Glomerular visceral epithelial cell (primary cell): ENCODE data around the gene FANCM.
"Not testable (repeated sequence)": the region's sequence is repeated elsewhere in the genome, so short reads cannot be mapped to it uniquely, and the experiment has no call there.

ENCODE experiments used
- DNase-seq: peaks from one replicate; pipeline ENCODE4 v3.0.0-alpha.2; 2016; ENCODE audit errors: extremely low spot score

FANCM gene

GRCh38 chr14:45135659-45136395 is at the start of gene FANCM:
Gene FANCM, plus strand, starts transcription at chr14:45135930. Its CDS starts 102 bp downstream, at chr14:45136032.
- DNase-seq: peak; percentile 98

- DNase-seq: no peak
Observed at GRCh38 chr14:45089813-45090212, 45.9 kb upstream of the FANCM start.

- no peak for DNase-seq
Observed at GRCh38 chr14:45091710-45092109, 44.0 kb upstream of the FANCM start.

- no peak for DNase-seq
Observed at GRCh38 chr14:45094275-45094674, 41.5 kb upstream of the FANCM start.

GRCh38 chr14:45095143-45095542 is 40.6 kb upstream of the FANCM start:
- no peak for DNase-seq

- DNase-seq: no peak
Observed at GRCh38 chr14:45096218-45096617, 39.5 kb upstream of the FANCM start.

- DNase-seq: no peak
Observed at GRCh38 chr14:45103806-45104205, 31.9 kb upstream of the FANCM start.

GRCh38 chr14:45104561-45104960 is 31.2 kb upstream of the FANCM start:
- DNase-seq: no peak

- no peak for DNase-seq
Observed at GRCh38 chr14:45112896-45113781, 22.6 kb upstream of the FANCM start.

- DNase-seq: no peak
Observed at GRCh38 chr14:45114327-45114726, 21.4 kb upstream of the FANCM start.

GRCh38 chr14:45118594-45118993 is 17.1 kb upstream of the FANCM start:
- DNase-seq: no peak

GRCh38 chr14:45120096-45120495 is 15.6 kb upstream of the FANCM start:
- DNase-seq: no peak

GRCh38 chr14:45123271-45123670 is 12.5 kb upstream of the FANCM start:
- DNase-seq: no peak

GRCh38 chr14:45125754-45126153 is 10.0 kb upstream of the FANCM start:
- no peak for DNase-seq

- no peak for DNase-seq
Observed at GRCh38 chr14:45128963-45129629, 6.6 kb upstream of the FANCM start.

- no peak for DNase-seq
Observed at GRCh38 chr14:45133683-45134050, 2.1 kb upstream of the FANCM start.

- peak; percentile 99 for DNase-seq
Observed at GRCh38 chr14:45134051-45134958, 1.4 kb upstream of the FANCM start, which contains the start of gene FKBP3. Gene FKBP3, minus strand, starts transcription at chr14:45134481. Its CDS starts 25 bp downstream, at chr14:45134456.

- DNase-seq: no peak
Observed at GRCh38 chr14:45135156-45135555, 574 bp upstream of the FANCM start.

- DNase-seq: no peak
Observed at GRCh38 chr14:45136399-45136798, 669 bp downstream of the FANCM start.

- no peak for DNase-seq
Observed at GRCh38 chr14:45140661-45141187, 5.0 kb downstream of the FANCM start.

- not testable (repeated sequence) for DNase-seq
Observed at GRCh38 chr14:45142083-45142482, 6.4 kb downstream of the FANCM start.
